HG03521 (cell line): ENCODE data around the gene DOK5.

ENCODE experiments used
- ATAC-seq: cut with Tn5 transposase; IDR thresholded peaks from one replicate; pipeline ENCODE4 v1.9.1; 2021; ENCODE audit warnings: mild to moderate bottlenecking, moderate library complexity; ENCODE audit not compliant: unreplicated experiment

The DOK5 gene

GRCh38 chr20:54681869-54682268, 206.5 kb downstream of the DOK5 start:
- no peak for ATAC-seq

- no peak for ATAC-seq
These were observed 213.1 kb downstream of the DOK5 start for GRCh38 chr20:54688476-54688875.

GRCh38 chr20:54690323-54690722, 214.9 kb downstream of the DOK5 start:
- ATAC-seq = no peak

DNA sequence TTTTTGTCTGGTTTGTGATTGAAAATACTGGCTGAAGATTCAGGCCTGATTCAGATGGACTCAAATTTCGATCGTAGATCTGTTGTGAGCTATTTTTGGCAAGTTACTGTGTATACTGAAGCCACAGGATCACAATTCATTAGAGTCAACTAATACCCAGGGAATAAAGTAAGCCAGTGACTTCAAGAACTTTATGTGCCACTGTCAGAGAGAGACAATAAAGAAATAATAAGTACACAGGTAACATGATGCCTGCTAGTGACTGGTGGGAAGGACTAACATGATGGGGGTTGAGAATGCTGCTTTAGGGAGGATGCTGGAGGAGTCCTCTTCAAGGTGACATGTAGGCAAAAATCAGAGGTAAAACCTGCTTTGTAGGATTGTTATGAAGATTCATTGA, 215.9 kb downstream of the DOK5 start:
- no peak for ATAC-seq

- no peak for ATAC-seq
These were observed 216.9 kb downstream of the DOK5 start for GRCh38 chr20:54692168-54692887.

GRCh38 chr20:54694516-54694915, 219.1 kb downstream of the DOK5 start:
- ATAC-seq = no peak

- no peak for ATAC-seq
These were observed 223.0 kb downstream of the DOK5 start for GRCh38 chr20:54698373-54698772.
